IMR-90 (cell line): ENCODE measurements around the gene MYH6. TPM values are rescaled to one million over a fixed set of nuclear protein-coding genes. Genes with fewer than 3 reads are reported as not detected.

Experiments
- ATAC-seq: fragments of 200-7000 bp; cut with Tn5 transposase; 2 replicates; pipeline ENCODE4 v1.9.1; 2020; ENCODE audit warnings: low read depth, mild to moderate bottlenecking, moderate library complexity
- BruUV-seq: library from RNA; stranded (reverse); fragments of 400-500 nt; replicated peaks from 2 replicates; lab custom pipeline; 2021; lab: Mats Ljungman, UMichigan
- CTCF ChIA-PET: fragments of 300-600 bp; formaldehyde crosslinking; extraction: SDS; loops from one replicate; lab custom pipeline; 2021; ENCODE audit warnings: antibody characterized with exemption; lab: Yijun Ruan, JAX
- POLR2A ChIA-PET: fragments of 300-600 bp; sonication (Branson Sonifier 250); formaldehyde crosslinking; loops from one replicate; lab custom pipeline; 2022; ENCODE audit warnings: antibody characterized with exemption; ENCODE audit not compliant: unreplicated experiment; lab: Charles Lee
- DNase-seq: peaks from one replicate; pipeline ENCODE4 v3.0.0; 2013
- H2AFZ ChIP-seq: replicated peaks from 2 replicates; pipeline ENCODE3; 2013; ENCODE audit warnings: low read length, mild to moderate bottlenecking; ENCODE audit not compliant: poor library complexity
- H2AK5ac ChIP-seq: 2 replicates; pipeline ENCODE4 v1.6.1; 2013; ENCODE audit warnings: low read depth, low read length, inconsistent platforms
- H2AK9ac ChIP-seq: replicated peaks from 2 replicates; pipeline ENCODE3; 2013; ENCODE audit warnings: mild to moderate bottlenecking, low read depth, low read length, moderate library complexity; ENCODE audit not compliant: poor library complexity
- H2BK120ac ChIP-seq: 2 replicates; pipeline ENCODE4 v1.6.1; 2013; ENCODE audit warnings: low read depth, low read length, inconsistent platforms
- H2BK15ac ChIP-seq: 3 replicates; pipeline ENCODE4 v1.6.1; 2013; ENCODE audit warnings: low read depth, low read length, inconsistent platforms
- H2BK20ac ChIP-seq: 2 replicates; pipeline ENCODE4 v1.6.1; 2013; ENCODE audit warnings: low read depth, mild to moderate bottlenecking, inconsistent platforms, low read length, moderate library complexity
- H2BK5ac ChIP-seq: 2 replicates; pipeline ENCODE4 v1.6.1; 2013; ENCODE audit warnings: mild to moderate bottlenecking, low read depth, low read length, inconsistent platforms; ENCODE audit not compliant: poor library complexity, severe bottlenecking
- H3K14ac ChIP-seq: replicated peaks from 2 replicates; pipeline ENCODE4 v1.6.1; 2013; ENCODE audit warnings: low read depth, low read length, inconsistent platforms
- H3K18ac ChIP-seq: 2 replicates; pipeline ENCODE4 v1.6.1; 2013; ENCODE audit warnings: low read depth, low read length, control low read depth
- H3K23ac ChIP-seq: 2 replicates; pipeline ENCODE4 v1.6.1; 2013; ENCODE audit warnings: low read depth, low read length, inconsistent platforms
- H3K27ac ChIP-seq: 2 replicates; pipeline ENCODE4 v1.5.1; 2013; ENCODE audit warnings: mild to moderate bottlenecking, control low read depth, low read length; ENCODE audit not compliant: insufficient read depth
- H3K27me3 ChIP-seq: 2 replicates; pipeline ENCODE4 v1.6.1; 2013; ENCODE audit warnings: low read length; ENCODE audit not compliant: control insufficient read depth, insufficient read depth
- H3K36me3 ChIP-seq: 2 replicates; pipeline ENCODE4 v1.6.1; 2013; ENCODE audit warnings: low read length, mixed read lengths; ENCODE audit not compliant: control insufficient read depth, insufficient read depth
- H3K4ac ChIP-seq: 2 replicates; pipeline ENCODE4 v1.6.1; 2013; ENCODE audit warnings: low read depth, low read length, inconsistent platforms
- H3K4me1 ChIP-seq: 2 replicates; pipeline ENCODE4 v1.6.1; 2013; ENCODE audit warnings: low read length, mixed read lengths; ENCODE audit not compliant: control insufficient read depth, insufficient read depth
- H3K4me2 ChIP-seq: 2 replicates; pipeline ENCODE4 v1.6.1; 2013; ENCODE audit warnings: low read depth, mild to moderate bottlenecking, control low read depth, low read length, moderate library complexity
- H3K4me3 ChIP-seq: 2 replicates; pipeline ENCODE4 v1.5.1; 2013; ENCODE audit warnings: low read depth, mild to moderate bottlenecking, control low read depth, low read length, moderate library complexity; ENCODE audit not compliant: insufficient read depth
- H3K56ac ChIP-seq: 2 replicates; pipeline ENCODE4 v1.6.1; 2013; ENCODE audit warnings: low read length, inconsistent platforms; ENCODE audit not compliant: insufficient read depth; ENCODE audit errors: extremely low read depth
- H3K79me1 ChIP-seq, 2 experiments: 2 replicates each; pipeline ENCODE4 v1.6.1; 2013; ENCODE audit warnings: low read length in 2 of 2, inconsistent platforms in 1 of 2, low read depth in 1 of 2
- H3K9ac ChIP-seq: 2 replicates; pipeline ENCODE4 v1.6.1; 2013; ENCODE audit warnings: low read depth, low read length, control low read depth
- H3K9me1 ChIP-seq: 2 replicates; pipeline ENCODE4 v1.6.1; 2013; ENCODE audit warnings: low read length, inconsistent platforms; ENCODE audit not compliant: insufficient read depth
- H3K9me3 ChIP-seq: 2 replicates; pipeline ENCODE4 v1.6.1; 2013; ENCODE audit warnings: low read length; ENCODE audit not compliant: control insufficient read depth, insufficient read depth
- H4K20me1 ChIP-seq: 2 replicates; pipeline ENCODE4 v1.6.1; 2013; ENCODE audit warnings: low read length, inconsistent platforms; ENCODE audit not compliant: insufficient read depth
- H4K5ac ChIP-seq: 2 replicates; pipeline ENCODE4 v1.6.1; 2013; ENCODE audit warnings: mild to moderate bottlenecking, low read depth, low read length, control low read depth
- H4K8ac ChIP-seq, 2 experiments: 2 replicates each; pipeline ENCODE4 v1.6.1; 2013; ENCODE audit warnings: low read depth in 2 of 2, low read length in 2 of 2, control low read depth in 1 of 2, inconsistent platforms in 1 of 2
- H4K91ac ChIP-seq: 2 replicates; pipeline ENCODE4 v1.6.1; 2013; ENCODE audit warnings: low read depth, low read length, inconsistent platforms; ENCODE audit not compliant: insufficient read depth
- BHLHE40 ChIP-seq: fragments of 150-350 bp; IDR thresholded peaks from 2 replicates; pipeline ENCODE4 v1.6.1; 2016; ENCODE audit warnings: mild to moderate bottlenecking, low read depth, low read length
- CEBPB ChIP-seq: IDR thresholded peaks from 2 replicates; pipeline ENCODE4 v1.6.1; 2012; ENCODE audit warnings: low read depth, low read length, improper control_type of control experiment
- CHD1 ChIP-seq: IDR thresholded peaks from 2 replicates; pipeline ENCODE4 v1.6.1; 2012; ENCODE audit warnings: low read depth, low read length, improper control_type of control experiment
- FOS ChIP-seq: fragments of 150-350 bp; IDR thresholded peaks from 2 replicates; pipeline ENCODE4 v1.6.1; 2016; ENCODE audit warnings: low read depth, low read length
- MAFK ChIP-seq: IDR thresholded peaks from 2 replicates; pipeline ENCODE4 v1.6.1; 2012; ENCODE audit warnings: low read depth, low read length, improper control_type of control experiment
- MAZ ChIP-seq: IDR thresholded peaks from 2 replicates; pipeline ENCODE4 v1.6.1; 2012; ENCODE audit warnings: low read depth, mild to moderate bottlenecking, low read length, improper control_type of control experiment, moderate library complexity, borderline replicate concordance
- MXI1 ChIP-seq: IDR thresholded peaks from 2 replicates; pipeline ENCODE4 v1.6.1; 2012; ENCODE audit warnings: low read depth, mild to moderate bottlenecking, low read length, moderate library complexity, borderline replicate concordance
- NFE2L2 ChIP-seq: fragments of 150-350 bp; IDR thresholded peaks from 2 replicates; pipeline ENCODE4 v1.6.1; 2016; ENCODE audit warnings: low read depth, mild to moderate bottlenecking, low read length
- POLR2A ChIP-seq: IDR thresholded peaks from 2 replicates; pipeline ENCODE4 v1.6.1; 2012; ENCODE audit warnings: mild to moderate bottlenecking, low read depth, low read length
- RAD21 ChIP-seq: IDR thresholded peaks from 2 replicates; pipeline ENCODE4 v1.6.1; 2012; ENCODE audit warnings: low read length, improper control_type of control experiment
- RCOR1 ChIP-seq: IDR thresholded peaks from 2 replicates; pipeline ENCODE4 v1.6.1; 2012; ENCODE audit warnings: mild to moderate bottlenecking, low read length, improper control_type of control experiment; ENCODE audit not compliant: insufficient replicate concordance
- SMC3 ChIP-seq: fragments of 150-350 bp; IDR thresholded peaks from 2 replicates; pipeline ENCODE4 v1.6.1; 2016; ENCODE audit warnings: low read depth, mild to moderate bottlenecking, antibody characterized with exemption, low read length, moderate library complexity
- WGBS, 2 experiments: methylation state at CpG; one replicate each; pipeline versions ENCODE4 v1.1.5 to v1.1.7; 2013; ENCODE audit warnings: missing lambda C conversion rate in 2 of 2; ENCODE audit not compliant: insufficient read length in 1 of 2; ENCODE audit errors: extremely low coverage in 2 of 2; 5-methylcytosine and 5-hydroxymethylcytosine counted together
- dilution Hi-C: fragments of 300-500 bp; cut with HindIII; formaldehyde crosslinking; loops from one replicate; pipeline ENCODE4 v1.14.3; 2018; ENCODE audit warnings: low sequenced_read_pairs; ENCODE audit not compliant: unreplicated experiment
- in situ Hi-C: fragments of 300-500 bp; cut with MboI; formaldehyde crosslinking; loops from 3 replicates; pipeline ENCODE4 v1.14.3; 2019; ENCODE audit warnings: low sequenced_read_pairs, inconsistent platforms, mixed read lengths
- intact Hi-C: fragments of 100-400 bp; cut with micrococcal nuclease; formaldehyde crosslinking; loops from 2 replicates; pipeline ENCODE4 v1.10.0; 2022
- polyA plus RNA-seq, 3 experiments: library from polyadenylated mRNA; depleted of rRNA; stranded (reverse); fragments of >200 nt; gene quantifications; 2 replicates each; pipeline ENCODE4 v1.2.3, GENCODE V29; 2012; ENCODE audit warnings: low replicate concordance in 1 of 3
- total RNA-seq: library from RNA; depleted of rRNA; stranded (reverse); fragments of >200 nt; gene quantifications from 2 replicates; pipeline ENCODE4 v1.2.3, GENCODE V29; 2012
- TF ChIP-seq, protein P1 (sequence below): fragments of 150-350 bp; IDR thresholded peaks from 2 replicates; pipeline ENCODE4 v1.6.1; 2017; ENCODE audit warnings: mild to moderate bottlenecking, antibody characterized with exemption, low read length, low read depth
- TF ChIP-seq, protein P2 (sequence below): fragments of 150-350 bp; IDR thresholded peaks from 2 replicates; pipeline ENCODE4 v1.6.1; 2016; ENCODE audit warnings: low read depth, mild to moderate bottlenecking, low read length, moderate library complexity, borderline replicate concordance

The MYH6 gene
- total and polyA plus RNA-seq, 2 of the 4 experiments (the other 2 are of a cell fraction) = not detected

DNA sequence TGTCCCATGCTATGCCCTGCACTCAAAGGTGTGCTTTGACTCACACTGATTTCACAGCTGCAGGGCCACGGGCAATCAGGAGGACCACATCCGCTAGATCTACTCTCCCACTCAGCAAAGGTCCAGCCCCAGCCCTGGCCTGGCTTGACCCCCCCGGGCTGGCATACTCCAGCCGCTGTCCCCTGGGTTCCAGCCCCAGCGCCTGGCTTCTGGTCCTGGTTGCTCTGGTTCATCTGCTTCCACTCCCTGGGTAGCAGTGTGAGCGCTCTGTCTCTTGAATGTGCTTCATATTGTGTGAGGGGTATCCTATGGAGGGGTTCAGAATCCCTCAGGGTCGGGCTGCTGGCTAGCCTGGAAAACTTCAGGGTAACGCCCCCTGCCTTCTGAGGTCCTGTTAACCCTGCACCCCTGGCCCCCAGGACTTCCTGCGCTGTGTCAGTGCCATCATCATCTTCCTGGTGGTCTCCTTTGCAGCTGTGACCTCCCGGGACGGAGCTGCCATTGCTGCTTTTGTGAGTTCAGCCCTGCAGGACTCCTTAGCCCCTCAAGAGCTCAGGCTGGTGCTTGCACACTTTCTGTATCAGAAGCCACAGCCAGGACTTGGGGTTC is 29.4 kb downstream of the MYH6 start:
- no peak overlapping the region for H3K14ac ChIP-seq
- H3K27ac ChIP-seq = no peak overlapping the region
- no peak overlapping the region for H2BK120ac ChIP-seq
- H3K79me1 ChIP-seq = no peaks in the 10 kb centered on the region
- POLR2A ChIA-PET = interaction anchor here (0.5 to 0.6 kb wide), 2 partner anchors 41 to 50 kb away, joined by 3 read pairs; no protein-coding TSS in a partner anchor
- BruUV-seq = no TSS peak
- peaks cover 40% of the 10 kb centered on the region; the same call in 1 of the 2 replicates for H3K27me3 ChIP-seq
- H4K20me1 ChIP-seq = no peaks in the 10 kb centered on the region
- TF ChIP-seq SMC3 (no peak), CHD1 (no peak), FOS (no peak), POLR2A (no peak), BHLHE40 (no peak), MAFK (no peak), NFE2L2 (no peak), CEBPB (no peak), MXI1 (no peak), RCOR1 (no peak), RAD21 (no peak), MAZ (no peak)
- TF ChIP-seq, protein P1, sequence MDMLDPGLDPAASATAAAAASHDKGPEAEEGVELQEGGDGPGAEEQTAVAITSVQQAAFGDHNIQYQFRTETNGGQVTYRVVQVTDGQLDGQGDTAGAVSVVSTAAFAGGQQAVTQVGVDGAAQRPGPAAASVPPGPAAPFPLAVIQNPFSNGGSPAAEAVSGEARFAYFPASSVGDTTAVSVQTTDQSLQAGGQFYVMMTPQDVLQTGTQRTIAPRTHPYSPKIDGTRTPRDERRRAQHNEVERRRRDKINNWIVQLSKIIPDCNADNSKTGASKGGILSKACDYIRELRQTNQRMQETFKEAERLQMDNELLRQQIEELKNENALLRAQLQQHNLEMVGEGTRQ = no peak
- TF ChIP-seq, protein P2, sequence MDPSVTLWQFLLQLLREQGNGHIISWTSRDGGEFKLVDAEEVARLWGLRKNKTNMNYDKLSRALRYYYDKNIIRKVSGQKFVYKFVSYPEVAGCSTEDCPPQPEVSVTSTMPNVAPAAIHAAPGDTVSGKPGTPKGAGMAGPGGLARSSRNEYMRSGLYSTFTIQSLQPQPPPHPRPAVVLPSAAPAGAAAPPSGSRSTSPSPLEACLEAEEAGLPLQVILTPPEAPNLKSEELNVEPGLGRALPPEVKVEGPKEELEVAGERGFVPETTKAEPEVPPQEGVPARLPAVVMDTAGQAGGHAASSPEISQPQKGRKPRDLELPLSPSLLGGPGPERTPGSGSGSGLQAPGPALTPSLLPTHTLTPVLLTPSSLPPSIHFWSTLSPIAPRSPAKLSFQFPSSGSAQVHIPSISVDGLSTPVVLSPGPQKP = no peak
- no peak overlapping the region for H2AK5ac ChIP-seq
- H3K36me3 ChIP-seq = no peaks in the 10 kb centered on the region
- CTCF ChIA-PET = interaction anchor here (0.9 kb wide), 1 partner anchor 12 kb away, joined by 5 read pairs; no protein-coding TSS in a partner anchor
- WGBS, 2 experiments = 52% methylated on average over 4 of the region's 11 CpGs; no CpG with 5 or more reads in 1 of the 2 experiments
- H2BK15ac ChIP-seq = no peak overlapping the region
- H4K5ac ChIP-seq = no peak overlapping the region
- H2BK5ac ChIP-seq = no peak overlapping the region
- dilution Hi-C loops (no loop called here), in situ Hi-C loops (loop anchor here (10.0 kb wide), 1 partner anchor 54 kb away; the partner anchor contains the start of gene PABPN1), intact Hi-C loops (no loop called here)
- H4K8ac ChIP-seq = no peak overlapping the region
- no peaks in the 10 kb centered on the region for H3K9me1 ChIP-seq
- H3K4ac ChIP-seq = no peak overlapping the region
- H4K91ac ChIP-seq = no peak overlapping the region
- H2BK20ac ChIP-seq = no peak overlapping the region
- ATAC-seq (no peak), DNase-seq (no peak)
- H2AFZ ChIP-seq = peak overlapping the region; percentile 15
- no peaks in the 10 kb centered on the region for H3K9me3 ChIP-seq
- no peak overlapping the region for H3K4me3 ChIP-seq
- no peak overlapping the region for H3K23ac ChIP-seq
- H3K18ac ChIP-seq = no peak overlapping the region
- no peak overlapping the region for H2AK9ac ChIP-seq
- H3K9ac ChIP-seq = no peak overlapping the region
- no peaks in the 10 kb centered on the region for H3K4me1 ChIP-seq
- H3K4me2 ChIP-seq = no peak overlapping the region
- H3K56ac ChIP-seq = no peak overlapping the region
